Heart right ventricle (tissue), 16 donors: ENCODE data around the gene IP6K3. TPM values are rescaled to one million over a fixed set of nuclear protein-coding genes. Genes with fewer than 3 reads are reported as not detected.

Experiments
- ATAC-seq, 8 donors: fragments of 200-7000 bp; cut with Tn5 transposase; one replicate each; pipeline ENCODE4 v1.9.1; 2020; ENCODE audit warnings: mild to moderate bottlenecking in 8 of 8, moderate library complexity in 8 of 8, moderate number of reproducible peaks in 1 of 8
- DNase-seq, 2 donors: peaks; one replicate each; pipeline ENCODE4 v3.0.0-alpha.2; 2020
- H3K27ac ChIP-seq, 10 donors: fragments of 200-600 bp; sonication (generic) in 2 of 10; one replicate each; pipeline versions ENCODE4 v1.5.0 to v1.8.0; 2020 to 2022; ENCODE audit warnings: mild to moderate bottlenecking in 3 of 10
- H3K27me3 ChIP-seq, 7 donors: fragments of 200-600 bp; one replicate each; pipeline ENCODE4 v1.8.0; 2021 to 2022; ENCODE audit warnings: mild to moderate bottlenecking in 2 of 7
- H3K36me3 ChIP-seq, 9 donors: fragments of 200-600 bp; sonication (generic) in 1 of 9; one replicate each; pipeline versions ENCODE4 v1.5.0 to v1.8.0; 2020 to 2022; ENCODE audit warnings: mild to moderate bottlenecking in 2 of 9
- H3K4me1 ChIP-seq, 9 donors: fragments of 200-600 bp; sonication (generic) in 1 of 9; one replicate each; pipeline versions ENCODE4 v1.5.0 to v1.8.0; 2020 to 2022; ENCODE audit warnings: mild to moderate bottlenecking in 4 of 9
- H3K4me3 ChIP-seq, 10 donors: fragments of 200-600 bp; sonication (generic) in 2 of 10; one replicate each; pipeline versions ENCODE4 v1.5.0 to v1.8.0; 2020 to 2022; ENCODE audit warnings: mild to moderate bottlenecking in 7 of 10, moderate library complexity in 2 of 10
- H3K9me3 ChIP-seq, 11 donors: fragments of 200-600 bp in 10 of 11; sonication (generic) in 2 of 11; one replicate each; pipeline versions ENCODE4 v1.5.0 to v1.8.0; 2013 to 2022; ENCODE audit warnings: mild to moderate bottlenecking in 2 of 11, control low read depth in 1 of 11, moderate library complexity in 1 of 11
- CTCF ChIP-seq, 9 donors: fragments of 200-600 bp; sonication (generic) in 2 of 9; IDR thresholded peaks; one replicate each; pipeline versions ENCODE4 v1.5.0 to v1.8.0; 2021 to 2022; ENCODE audit warnings: antibody characterized with exemption in 9 of 9, mild to moderate bottlenecking in 5 of 9, moderate library complexity in 1 of 9
- WGBS, 2 donors: extraction: QIAGEN DNeasy Blood & Tissue Kit; methylation state at CpG; one replicate each; pipeline ENCODE4 v1.1.7; 2013; ENCODE audit warnings: inconsistent platforms in 1 of 2; 5-methylcytosine and 5-hydroxymethylcytosine counted together
- intact Hi-C, 10 donors: fragments of 100-400 bp; cut with DNase I; formaldehyde crosslinking; loops; one replicate each; pipeline versions ENCODE4 v1.11.1 to v1.14.2; 2022
- polyA plus RNA-seq, 2 donors: library from polyadenylated mRNA; stranded (reverse); fragments of 200-250 nt; gene quantifications; one replicate each; pipeline ENCODE4 v1.2.3, GENCODE V29; 2013
- total RNA-seq, 10 donors: library from RNA; stranded (reverse); fragmentation: NEBNext Ultra II Directional in 3 of 10; extraction: Animal tissue kit (Norgen Biotek cat#: 25700) in 3 of 10; gene quantifications; one replicate each; pipeline versions ENCODE4 v1.2.1 to v1.2.4, GENCODE V29; 2021 to 2023
- donor health status: Arrhythmogenic right ventricular cardiomyopathy.
- donor health status: ischemic (EF 13 %, LVEDD 7.1; RV severe dilation, severe dysfunction).
- donor health status: healthy with polysubstance abuse.
- donor health status: DM: no; HTN: yes; CAD: no.
- donor health status: DM: no; HTN: no; CAD: no.
- donor health status: ischemic (EF 25% LVEDD 6.9; RV normal size, moderate dysfunction).
- donor health status: ischemic (EF 25% LVEDD 5.7; RV mildly dilated, moderate dysfunction).
- donor health status: healthy.
- donor health status: DM: yes; HTN: yes; CAD: no.
- donor health status: Ischemic cardiomyopathy.
- donor health status: ischemic (EF 35%, LVEDD 5.7; RV mildly dilated, moderate dysfunction).
- donor health status: nonischemic (EF 11% LVEDD 7.7; RV severe dilation, severe dysfunction).
- donor health status: DM: yes; HTN: yes; CAD: no.
- donor health status: PGD.
- donor health status: ischemic (EF 29% LVEDD 5.4; RV normal size, mild dysfunction).
- donor health status: nonischemic (EF 23%, LVEDD 6.1; RV moderate dilation, normal function).

IP6K3 gene
- total and polyA plus RNA-seq, 12 donors: 15.9 to 55.7 (median 27.5) TPM

GRCh38 chr6:33716379-33716778, 30.3 kb downstream of the IP6K3 start:
- H3K9me3 ChIP-seq: no peaks in the 10 kb centered on the region
- H3K4me1 ChIP-seq: peaks cover 0 to 24% (median 17%) of the 10 kb centered on the region in 9 donors
- no peak for TF ChIP-seq CTCF (IDR thresholded peaks at IDR 0.05)
- ATAC-seq (no peak), DNase-seq (no peak)
- 81 to 94% methylated on average over 7 of the region's 7 CpGs for WGBS, 2 donors
- no peak overlapping the region for H3K4me3 ChIP-seq
- intact Hi-C loops: loop anchor here in 1 of 10 donors (5.0 kb wide), 1 partner anchor 46 kb away; no protein-coding TSS in a partner anchor
- peaks cover 0 to 1% (median 0%) of the 10 kb centered on the region in 9 donors for H3K36me3 ChIP-seq
- H3K27ac ChIP-seq: no peak overlapping the region
- no peaks in the 10 kb centered on the region for H3K27me3 ChIP-seq

DNA sequence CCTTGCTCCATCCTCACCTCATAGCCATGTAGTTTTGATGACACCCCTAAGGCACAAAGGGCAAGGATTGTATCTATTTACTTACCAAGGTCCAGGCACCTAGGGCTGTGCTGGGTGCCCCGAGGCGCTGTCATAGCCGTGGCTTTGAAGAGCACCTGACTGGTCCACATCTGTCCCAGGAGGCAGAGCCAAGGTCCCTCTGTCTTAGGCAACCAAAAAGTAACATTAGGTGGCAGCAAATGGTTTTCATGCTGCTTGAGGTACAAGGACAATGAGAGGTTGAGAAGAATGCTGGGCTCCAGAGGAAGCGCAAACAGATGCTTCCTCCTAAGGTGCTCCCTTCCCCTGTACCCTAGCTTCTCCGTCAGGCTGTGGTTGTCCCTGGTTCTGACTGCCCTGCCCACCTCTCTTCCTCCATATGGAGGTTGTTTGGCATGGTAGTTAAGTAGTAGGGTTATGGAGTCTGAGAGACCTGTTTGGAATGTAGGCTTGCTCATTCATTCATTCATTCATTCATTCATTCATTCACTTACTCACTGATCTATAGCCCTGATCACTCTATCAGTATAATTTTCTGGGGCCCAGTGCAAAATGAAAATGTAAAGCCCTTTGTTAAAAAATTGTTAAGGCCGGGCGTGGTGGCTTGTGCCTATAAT, 32.2 kb downstream of the IP6K3 start:
- 78 to 90% methylated on average over 7 of the region's 7 CpGs for WGBS, 2 donors
- intact Hi-C loops: loop anchor here in 5 of 10 donors (5.0 kb wide), 2 partner anchors 43 to 48 kb away; no protein-coding TSS in a partner anchor
- H3K27ac ChIP-seq: no peak overlapping the region
- H3K9me3 ChIP-seq: no peaks in the 10 kb centered on the region
- no peaks in the 10 kb centered on the region for H3K27me3 ChIP-seq
- ATAC-seq (no peak), DNase-seq (no peak)
- H3K4me1 ChIP-seq: peaks cover 0 to 41% (median 34%) of the 10 kb centered on the region in 9 donors
- no peak overlapping the region for H3K4me3 ChIP-seq
- peak in 2 of 9 donors; percentile 7 to 19 for TF ChIP-seq CTCF (IDR thresholded peaks at IDR 0.05)
- peaks cover 0 to 7% (median 0%) of the 10 kb centered on the region in 9 donors for H3K36me3 ChIP-seq

GRCh38 chr6:33713786-33714185, 32.9 kb downstream of the IP6K3 start:
- ATAC-seq (no peak), DNase-seq (no peak)
- intact Hi-C loops: loop anchor here in 4 of 10 donors (5.0 kb wide), 2 partner anchors 44 to 49 kb away; no protein-coding TSS in a partner anchor
- Histone ChIP-seq H3K9me3 (no peaks in the 10 kb centered on the region), H3K36me3 (peaks cover 0 to 15% (median 0%) of the 10 kb centered on the region in 9 donors), H3K27me3 (no peaks in the 10 kb centered on the region), H3K4me3 (no peak overlapping the region), H3K4me1 (peaks cover 0 to 48% (median 36%) of the 10 kb centered on the region in 9 donors), H3K27ac (no peak overlapping the region)
- WGBS, 2 donors: 58 to 87% methylated on average over 2 of the region's 2 CpGs
- no peak for TF ChIP-seq CTCF (IDR thresholded peaks at IDR 0.05)

- Histone ChIP-seq H3K4me3 (no peak overlapping the region), H3K4me1 (peaks cover 6 to 49% (median 40%) of the 10 kb centered on the region in 9 donors), H3K36me3 (peaks cover 0 to 23% (median 0%) of the 10 kb centered on the region in 9 donors), H3K27me3 (no peaks in the 10 kb centered on the region), H3K27ac (no peak overlapping the region), H3K9me3 (no peaks in the 10 kb centered on the region)
- intact Hi-C loops: loop anchor here in 4 of 10 donors (1.0 to 5.0 kb wide), 3 partner anchors 31 to 49 kb away; no protein-coding TSS in a partner anchor
- ATAC-seq: no peak
- 94 to 95% methylated on average over 3 of the region's 3 CpGs for WGBS, 2 donors
- DNase-seq: no peak
- TF ChIP-seq CTCF (IDR thresholded peaks at IDR 0.05): no peak
Observed at GRCh38 chr6:33712914-33713313, 33.8 kb downstream of the IP6K3 start.
